Thyroid gland (tissue), 4 donors: ENCODE data around the gene SLC22A4. TPM values are rescaled to one million over a fixed set of nuclear protein-coding genes. Genes with fewer than 3 reads are reported as not detected.

Source experiments
- DNase-seq, 2 donors: peaks; one replicate each; pipeline ENCODE4 v3.0.0-alpha.2; 2019
- H3K27ac ChIP-seq, 3 donors: fragments of 200-600 bp; sonication (generic); 1 replicate in 2 of 3; 2 replicates in 1 of 3; pipeline ENCODE4 v1.5.1; 2016 to 2019; ENCODE audit warnings: mild to moderate bottlenecking in 1 of 3, moderate library complexity in 1 of 3
- H3K27me3 ChIP-seq: fragments of 200-600 bp; sonication (generic); one replicate; pipeline ENCODE4 v1.5.1; 2019
- H3K36me3 ChIP-seq, 2 donors: fragments of 200-600 bp; sonication (generic); one replicate each; pipeline ENCODE4 v1.5.1; 2016 to 2019
- H3K4me1 ChIP-seq, 2 donors: fragments of 200-600 bp; sonication (generic); one replicate each; pipeline ENCODE4 v1.5.1; 2017 to 2019
- H3K4me3 ChIP-seq, 3 donors: fragments of 200-600 bp; sonication (generic); replicated peaks in 1 of 3; 1 replicate in 2 of 3; 2 replicates in 1 of 3; pipeline ENCODE4 v1.5.1; 2016; ENCODE audit warnings: mild to moderate bottlenecking in 1 of 3
- H3K9me3 ChIP-seq: fragments of 200-600 bp; sonication (generic); one replicate; pipeline ENCODE4 v1.5.1; 2017
- POLR2A ChIP-seq, 2 donors: fragments of 450-650 bp; IDR thresholded peaks; one replicate each; pipeline ENCODE4 v1.6.1; 2017; ENCODE audit warnings: antibody characterized with exemption in 2 of 2, mild to moderate bottlenecking in 2 of 2, moderate library complexity in 1 of 2
- WGBS, 2 donors: methylation state at CpG; one replicate each; pipeline ENCODE4 v1.1.5; 2017; 5-methylcytosine and 5-hydroxymethylcytosine counted together
- intact Hi-C: fragments of 100-400 bp; cut with DNase I; formaldehyde crosslinking; loops from one replicate; pipeline ENCODE4 v1.15.1; 2023
- total RNA-seq, 4 donors: library from RNA; depleted of rRNA; stranded (reverse); fragments of >200 nt; gene quantifications; one replicate each; pipeline ENCODE4 v1.2.3, GENCODE V29; 2016
- TF ChIP-seq, protein P1 (sequence below), 6 experiments: fragments of 200-600 bp in 3 of 6; fragments of 450-650 bp in 3 of 6; sonication (generic) in 3 of 6; IDR thresholded peaks; one replicate each; pipeline ENCODE4 v1.5.1; 2016 to 2019; ENCODE audit warnings: antibody characterized with exemption in 6 of 6, mild to moderate bottlenecking in 2 of 6, inconsistent platforms in 1 of 6, moderate library complexity in 1 of 6

Gene SLC22A4
- total RNA-seq, 4 donors from 2014 or later = 0.54 to 0.78 TPM; not detected in 2

DNA sequence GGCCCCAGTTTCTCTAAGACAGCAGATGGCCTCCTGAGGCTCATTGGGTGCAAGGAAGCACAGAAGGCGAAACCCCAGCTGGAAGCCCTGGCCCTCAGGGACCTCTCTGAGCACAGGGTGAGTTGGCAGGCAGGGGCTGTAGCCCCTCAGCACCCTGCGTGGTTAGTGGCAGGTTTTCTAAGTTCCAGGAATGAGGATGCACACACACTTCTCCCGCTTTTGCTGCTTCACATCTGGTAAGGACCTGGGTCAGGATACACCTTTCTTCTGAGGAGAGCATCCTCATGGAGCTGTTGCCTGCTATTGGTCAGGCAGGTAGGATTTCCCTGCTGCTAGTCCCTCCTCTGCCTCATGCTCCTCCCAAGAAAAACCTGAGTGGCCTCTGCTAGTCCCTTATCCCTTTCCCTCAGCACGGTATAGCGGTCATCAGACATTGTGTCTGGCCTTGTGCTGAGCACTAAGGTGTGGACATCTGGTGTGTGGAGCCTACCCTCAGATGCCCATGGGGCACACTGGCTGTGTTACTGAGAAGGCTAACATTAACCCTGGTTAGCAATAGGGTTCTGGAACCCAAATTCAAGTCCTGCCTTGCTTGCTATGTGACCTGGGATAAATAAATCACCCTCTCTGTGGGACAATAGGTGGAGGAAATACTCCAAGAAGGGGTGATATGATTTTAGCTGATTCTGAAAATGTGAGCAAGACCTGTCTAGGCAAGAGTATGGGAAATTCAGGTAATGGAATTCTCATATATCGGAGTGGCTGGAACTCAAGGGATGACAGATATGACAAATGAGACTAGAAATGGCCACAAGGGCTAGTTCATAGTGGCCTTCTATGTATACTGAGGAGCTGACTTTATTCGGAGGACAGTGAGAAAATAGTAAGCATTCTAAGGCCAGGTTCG lies 1.6 kb downstream of the SLC22A4 start:
- intact Hi-C loops = loop anchor here (5.0 to 10.0 kb wide), 2 partner anchors 38 to 69 kb away; partner anchors contain the start of genes PDLIM4 and SLC22A5
- Histone ChIP-seq H3K27me3 (no peaks in the 10 kb centered on the region), H3K27ac (no peak overlapping the region), H3K9me3 (no peaks in the 10 kb centered on the region), H3K36me3 (no peaks in the 10 kb centered on the region), H3K4me3 (no peak overlapping the region), H3K4me1 (peaks cover 12 to 20% of the 10 kb centered on the region in 2 donors)
- TF ChIP-seq, protein P1, sequence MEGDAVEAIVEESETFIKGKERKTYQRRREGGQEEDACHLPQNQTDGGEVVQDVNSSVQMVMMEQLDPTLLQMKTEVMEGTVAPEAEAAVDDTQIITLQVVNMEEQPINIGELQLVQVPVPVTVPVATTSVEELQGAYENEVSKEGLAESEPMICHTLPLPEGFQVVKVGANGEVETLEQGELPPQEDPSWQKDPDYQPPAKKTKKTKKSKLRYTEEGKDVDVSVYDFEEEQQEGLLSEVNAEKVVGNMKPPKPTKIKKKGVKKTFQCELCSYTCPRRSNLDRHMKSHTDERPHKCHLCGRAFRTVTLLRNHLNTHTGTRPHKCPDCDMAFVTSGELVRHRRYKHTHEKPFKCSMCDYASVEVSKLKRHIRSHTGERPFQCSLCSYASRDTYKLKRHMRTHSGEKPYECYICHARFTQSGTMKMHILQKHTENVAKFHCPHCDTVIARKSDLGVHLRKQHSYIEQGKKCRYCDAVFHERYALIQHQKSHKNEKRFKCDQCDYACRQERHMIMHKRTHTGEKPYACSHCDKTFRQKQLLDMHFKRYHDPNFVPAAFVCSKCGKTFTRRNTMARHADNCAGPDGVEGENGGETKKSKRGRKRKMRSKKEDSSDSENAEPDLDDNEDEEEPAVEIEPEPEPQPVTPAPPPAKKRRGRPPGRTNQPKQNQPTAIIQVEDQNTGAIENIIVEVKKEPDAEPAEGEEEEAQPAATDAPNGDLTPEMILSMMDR (IDR thresholded peaks at IDR 0.05) = no peak
- TF ChIP-seq POLR2A (IDR thresholded peaks at IDR 0.05) = no peak
- WGBS, 2 donors = 85 to 92% methylated on average over 8 of the region's 8 CpGs
- DNase-seq = no peak

GRCh38 chr5:132296412-132297016 lies 2.3 kb downstream of the SLC22A4 start:
- intact Hi-C loops = loop anchor here (5.0 to 10.0 kb wide), 2 partner anchors 39 to 68 kb away; partner anchors contain the start of genes PDLIM4 and SLC22A5
- WGBS, 2 donors = 75 to 81% methylated on average over 8 of the region's 8 CpGs

GRCh38 chr5:132297211-132297940 lies 3.2 kb downstream of the SLC22A4 start:
- TF ChIP-seq POLR2A (IDR thresholded peaks at IDR 0.05) = no peak
- TF ChIP-seq, protein P1 (IDR thresholded peaks at IDR 0.05) = no peak
- 91 to 100% methylated on average over 4 of the region's 4 CpGs for WGBS, 2 donors
- Histone ChIP-seq H3K9me3 (no peaks in the 10 kb centered on the region), H3K27me3 (no peaks in the 10 kb centered on the region), H3K4me3 (no peak overlapping the region), H3K27ac (no peak overlapping the region), H3K4me1 (peaks cover 12 to 20% of the 10 kb centered on the region in 2 donors), H3K36me3 (no peaks in the 10 kb centered on the region)
- no peak for DNase-seq
- intact Hi-C loops = loop anchor here (5.0 to 10.0 kb wide), 2 partner anchors 40 to 67 kb away; partner anchors contain the start of genes PDLIM4 and SLC22A5

More at GRCh38 chr5:132296412-132297016, 2.3 kb downstream of the SLC22A4 start:
- TF ChIP-seq, protein P1 (IDR thresholded peaks at IDR 0.05) = no peak
- no peak for TF ChIP-seq POLR2A (IDR thresholded peaks at IDR 0.05)
- no peaks in the 10 kb centered on the region for H3K27me3 ChIP-seq
- H3K9me3 ChIP-seq = no peaks in the 10 kb centered on the region
- no peaks in the 10 kb centered on the region for H3K36me3 ChIP-seq
- H3K4me1 ChIP-seq = peaks cover 12 to 20% of the 10 kb centered on the region in 2 donors
- DNase-seq = no peak
- no peak overlapping the region for H3K4me3 ChIP-seq
- H3K27ac ChIP-seq = peak overlapping the region in 1 of 3 donors; percentile 11

GRCh38 chr5:132298298-132299212 lies 4.4 kb downstream of the SLC22A4 start:
- H3K9me3 ChIP-seq = no peaks in the 10 kb centered on the region
- no peaks in the 10 kb centered on the region for H3K36me3 ChIP-seq
- intact Hi-C loops = loop anchor here (5.0 to 10.0 kb wide), 2 partner anchors 41 to 66 kb away; partner anchors contain the start of genes PDLIM4 and SLC22A5
- no peak for DNase-seq
- H3K27ac ChIP-seq = no peak overlapping the region
- peaks cover 6 to 14% of the 10 kb centered on the region in 2 donors for H3K4me1 ChIP-seq
- H3K27me3 ChIP-seq = no peaks in the 10 kb centered on the region
- TF ChIP-seq, protein P1 (IDR thresholded peaks at IDR 0.05) = no peak
- 75 to 84% methylated on average over 6 of the region's 6 CpGs for WGBS, 2 donors
- H3K4me3 ChIP-seq = no peak overlapping the region
